HG02884 (cell line): ENCODE results near the gene STAT5A.
"Not testable (repeated sequence)": the region's sequence is repeated elsewhere in the genome, so short reads cannot be mapped to it uniquely, and the experiment has no call there.

ENCODE experiments used
- ATAC-seq: cut with Tn5 transposase; IDR thresholded peaks from one replicate; pipeline ENCODE4 v1.9.1; 2021; ENCODE audit warnings: mild to moderate bottlenecking, moderate library complexity; ENCODE audit not compliant: unreplicated experiment

Gene STAT5A

DNA sequence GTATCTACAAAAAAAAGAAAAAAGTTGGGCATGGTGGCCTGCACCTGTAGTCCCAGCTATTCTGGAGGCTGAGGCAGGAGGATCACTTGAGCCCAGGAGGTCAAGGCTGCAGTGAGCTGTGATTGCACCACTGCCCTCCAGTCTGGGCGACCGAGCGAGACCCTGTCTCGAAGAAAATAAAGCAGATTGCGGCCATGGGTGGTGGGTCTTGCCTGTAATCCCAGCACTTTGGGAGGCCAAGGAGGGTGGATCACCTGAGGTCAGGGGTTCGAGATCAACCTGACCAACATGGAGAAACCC is 16.7 kb downstream of the STAT5A start:
- ATAC-seq: not testable (repeated sequence)

DNA sequence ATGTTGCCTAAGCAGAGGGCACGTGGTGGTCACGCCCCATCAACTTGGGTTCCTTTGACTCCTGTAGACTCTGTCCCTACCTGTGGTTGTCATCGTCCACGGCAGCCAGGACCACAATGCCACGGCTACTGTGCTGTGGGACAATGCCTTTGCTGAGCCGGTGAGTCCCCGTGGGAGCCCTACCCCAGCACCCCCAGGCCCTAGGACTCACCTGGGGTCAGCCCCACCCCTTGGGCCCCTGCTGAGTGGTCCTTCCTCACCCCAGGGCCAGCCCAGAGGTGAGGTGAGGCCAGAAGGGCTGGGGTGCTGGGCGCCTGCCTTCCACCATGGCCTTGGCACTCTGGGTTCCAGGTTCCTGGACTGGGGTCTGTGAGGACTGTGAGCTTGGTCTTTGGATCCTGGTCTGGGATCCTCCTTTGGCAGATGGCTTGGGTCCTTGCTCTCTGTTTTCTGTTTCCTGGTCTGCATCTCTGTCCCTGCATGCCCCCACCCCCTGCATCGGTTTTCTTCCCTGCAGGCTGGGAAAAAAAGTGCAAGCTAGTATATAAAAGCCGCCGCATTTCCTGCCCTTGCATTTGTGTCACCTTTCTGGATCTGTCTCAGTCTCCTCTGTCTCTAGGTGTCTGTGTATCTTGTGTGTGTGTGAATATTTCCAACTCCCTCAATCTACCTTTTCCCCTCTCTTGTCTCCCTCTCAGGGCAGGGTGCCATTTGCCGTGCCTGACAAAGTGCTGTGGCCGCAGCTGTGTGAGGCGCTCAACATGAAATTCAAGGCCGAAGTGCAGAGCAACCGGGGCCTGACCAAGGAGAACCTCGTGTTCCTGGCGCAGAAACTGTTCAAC is 17.5 kb downstream of the STAT5A start:
- no peak for ATAC-seq

DNA sequence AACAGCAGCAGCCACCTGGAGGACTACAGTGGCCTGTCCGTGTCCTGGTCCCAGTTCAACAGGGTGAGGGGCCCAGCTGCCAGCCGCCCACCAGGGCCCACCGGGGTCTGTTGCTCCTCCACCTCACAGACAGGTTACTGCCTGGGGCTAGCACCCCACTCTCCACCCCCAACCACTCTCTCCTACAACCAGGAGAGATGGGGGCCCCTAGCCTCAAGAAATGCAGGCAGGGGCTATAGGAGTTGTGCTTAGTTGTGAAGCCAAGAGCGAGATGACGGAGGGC is 18.0 kb downstream of the STAT5A start:
- ATAC-seq: no peak

DNA sequence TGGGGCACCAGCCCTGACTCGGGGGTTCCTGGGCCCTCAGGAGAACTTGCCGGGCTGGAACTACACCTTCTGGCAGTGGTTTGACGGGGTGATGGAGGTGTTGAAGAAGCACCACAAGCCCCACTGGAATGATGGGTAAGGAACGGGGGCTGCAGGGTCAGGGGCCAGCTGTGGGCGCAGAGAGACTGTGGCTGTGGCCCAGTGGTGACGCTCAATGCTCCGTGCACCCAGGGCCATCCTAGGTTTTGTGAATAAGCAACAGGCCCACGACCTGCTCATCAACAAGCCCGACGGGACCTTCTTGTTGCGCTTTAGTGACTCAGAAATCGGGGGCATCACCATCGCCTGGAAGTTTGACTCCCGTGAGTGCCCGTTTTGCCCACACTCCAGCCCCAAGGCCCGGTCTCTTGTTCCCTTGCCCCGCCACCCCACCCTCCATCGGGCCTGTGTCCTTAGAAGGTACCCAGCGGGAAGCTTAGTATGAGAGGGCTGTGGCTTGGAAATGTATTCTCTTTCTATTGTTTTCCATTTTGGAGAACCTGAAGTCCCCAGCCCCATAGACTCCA is 19.1 kb downstream of the STAT5A start:
- ATAC-seq: no peak

DNA sequence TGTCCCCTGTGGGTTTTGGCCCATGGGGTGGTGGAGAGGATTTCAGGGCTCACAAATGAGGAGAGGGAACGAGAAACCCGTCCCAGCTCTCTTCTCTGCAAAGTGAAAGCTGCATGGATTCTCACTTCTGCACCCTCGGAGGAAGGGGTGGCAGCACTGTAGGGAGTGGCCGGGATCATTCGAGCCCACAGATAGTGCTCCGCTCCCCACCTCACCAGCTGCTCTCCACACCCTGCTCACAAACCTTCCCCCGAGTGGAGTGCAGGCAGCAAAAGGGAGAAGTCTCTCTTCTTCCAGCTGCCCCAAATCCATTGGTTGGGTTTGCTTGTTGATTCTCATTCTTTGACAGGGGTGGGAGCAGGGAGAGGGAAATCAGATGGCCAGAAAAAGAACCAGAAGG is 20.1 kb downstream of the STAT5A start:
- ATAC-seq: no peak

DNA sequence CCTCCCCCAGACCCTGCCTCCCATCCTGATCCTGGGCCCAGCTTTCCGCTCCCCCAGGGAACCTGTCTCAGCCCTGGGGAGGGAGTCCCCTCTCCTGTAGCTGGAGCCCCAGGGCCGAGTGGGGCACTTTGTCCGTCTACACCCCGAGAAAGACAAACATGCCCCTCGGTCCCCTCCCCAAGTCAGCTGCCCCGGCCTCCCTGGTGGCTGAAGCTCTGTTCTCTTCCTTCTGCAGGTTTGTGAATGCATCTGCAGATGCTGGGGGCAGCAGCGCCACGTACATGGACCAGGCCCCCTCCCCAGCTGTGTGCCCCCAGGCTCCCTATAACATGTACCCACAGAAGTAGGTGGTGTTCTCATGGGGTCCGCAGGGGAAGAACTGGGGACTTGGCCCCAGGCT is 20.8 kb downstream of the STAT5A start:
- no peak for ATAC-seq

DNA sequence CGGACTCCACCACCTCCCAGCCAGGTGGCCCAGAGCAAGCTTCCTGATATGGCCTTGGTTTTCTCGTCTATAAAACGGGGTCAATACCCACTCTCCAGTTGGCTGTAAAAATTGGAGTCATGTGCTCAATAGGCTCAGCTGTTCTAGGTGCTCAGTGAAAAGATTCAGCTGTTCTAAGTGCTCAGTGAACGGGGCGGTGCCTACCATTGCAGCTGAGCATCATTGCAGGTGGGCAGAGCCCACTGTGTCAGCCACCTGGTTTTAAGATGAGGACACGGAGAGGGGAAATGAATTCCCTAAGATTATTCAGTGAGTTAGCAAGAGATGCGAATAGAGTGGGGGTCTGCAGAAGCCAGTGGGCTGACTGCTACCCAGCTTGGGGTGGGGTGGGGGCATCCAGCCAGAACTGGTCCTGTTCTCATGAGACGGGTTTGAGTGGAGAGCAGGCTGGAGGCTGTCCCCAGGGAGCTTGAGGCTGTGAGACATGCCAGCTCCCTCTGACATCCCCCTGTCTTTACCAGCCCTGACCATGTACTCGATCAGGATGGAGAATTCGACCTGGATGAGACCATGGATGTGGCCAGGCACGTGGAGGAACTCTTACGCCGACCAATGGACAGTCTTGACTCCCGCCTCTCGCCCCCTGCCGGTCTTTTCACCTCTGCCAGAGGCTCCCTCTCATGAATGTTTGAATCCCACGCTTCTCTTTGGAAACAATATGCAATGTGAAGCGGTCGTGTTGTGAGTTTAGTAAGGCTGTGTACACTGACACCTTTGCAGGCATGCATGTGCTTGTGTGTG is 21.9 kb downstream of the STAT5A start:
- ATAC-seq: no peak

DNA sequence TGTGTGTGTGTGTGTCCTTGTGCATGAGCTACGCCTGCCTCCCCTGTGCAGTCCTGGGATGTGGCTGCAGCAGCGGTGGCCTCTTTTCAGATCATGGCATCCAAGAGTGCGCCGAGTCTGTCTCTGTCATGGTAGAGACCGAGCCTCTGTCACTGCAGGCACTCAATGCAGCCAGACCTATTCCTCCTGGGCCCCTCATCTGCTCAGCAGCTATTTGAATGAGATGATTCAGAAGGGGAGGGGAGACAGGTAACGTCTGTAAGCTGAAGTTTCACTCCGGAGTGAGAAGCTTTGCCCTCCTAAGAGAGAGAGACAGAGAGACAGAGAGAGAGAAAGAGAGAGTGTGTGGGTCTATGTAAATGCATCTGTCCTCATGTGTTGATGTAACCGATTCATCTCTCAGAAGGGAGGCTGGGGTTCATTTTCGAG is 22.5 kb downstream of the STAT5A start:
- ATAC-seq: no peak

DNA sequence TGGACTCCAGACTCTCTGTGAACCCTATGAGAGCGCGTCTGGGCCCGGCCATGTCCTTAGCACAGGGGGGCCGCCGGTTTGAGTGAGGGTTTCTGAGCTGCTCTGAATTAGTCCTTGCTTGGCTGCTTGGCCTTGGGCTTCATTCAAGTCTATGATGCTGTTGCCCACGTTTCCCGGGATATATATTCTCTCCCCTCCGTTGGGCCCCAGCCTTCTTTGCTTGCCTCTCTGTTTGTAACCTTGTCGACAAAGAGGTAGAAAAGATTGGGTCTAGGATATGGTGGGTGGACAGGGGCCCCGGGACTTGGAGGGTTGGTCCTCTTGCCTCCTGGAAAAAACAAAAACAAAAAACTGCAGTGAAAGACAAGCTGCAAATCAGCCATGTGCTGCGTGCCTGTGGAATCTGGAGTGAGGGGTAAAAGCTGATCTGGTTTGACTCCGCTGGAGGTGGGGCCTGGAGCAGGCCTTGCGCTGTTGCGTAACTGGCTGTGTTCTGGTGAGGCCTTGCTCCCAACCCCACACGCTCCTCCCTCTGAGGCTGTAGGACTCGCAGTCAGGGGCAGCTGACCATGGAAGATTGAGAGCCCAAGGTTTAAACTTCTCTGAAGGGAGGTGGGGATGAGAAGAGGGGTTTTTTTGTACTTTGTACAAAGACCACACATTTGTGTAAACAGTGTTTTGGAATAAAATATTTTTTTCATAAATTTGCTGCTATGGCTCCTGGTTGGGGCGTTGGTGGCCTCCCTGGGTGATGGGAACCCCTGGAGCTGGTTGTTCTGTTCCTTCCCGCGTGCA is 23.1 kb downstream of the STAT5A start:
- ATAC-seq: no peak

DNA sequence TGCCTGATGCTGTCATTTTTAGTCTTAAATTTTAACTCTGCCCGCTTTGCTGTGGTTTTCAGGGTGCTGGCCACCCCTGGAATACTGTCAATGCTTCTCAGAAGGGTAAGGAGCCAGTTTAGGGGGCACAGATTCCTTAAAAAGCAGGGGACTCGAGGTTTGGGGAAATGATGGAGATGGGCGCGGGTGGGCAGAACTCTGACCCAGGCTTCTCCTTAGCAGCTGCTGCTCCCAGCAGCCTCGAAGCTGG is 23.7 kb downstream of the STAT5A start:
- ATAC-seq: no peak

DNA sequence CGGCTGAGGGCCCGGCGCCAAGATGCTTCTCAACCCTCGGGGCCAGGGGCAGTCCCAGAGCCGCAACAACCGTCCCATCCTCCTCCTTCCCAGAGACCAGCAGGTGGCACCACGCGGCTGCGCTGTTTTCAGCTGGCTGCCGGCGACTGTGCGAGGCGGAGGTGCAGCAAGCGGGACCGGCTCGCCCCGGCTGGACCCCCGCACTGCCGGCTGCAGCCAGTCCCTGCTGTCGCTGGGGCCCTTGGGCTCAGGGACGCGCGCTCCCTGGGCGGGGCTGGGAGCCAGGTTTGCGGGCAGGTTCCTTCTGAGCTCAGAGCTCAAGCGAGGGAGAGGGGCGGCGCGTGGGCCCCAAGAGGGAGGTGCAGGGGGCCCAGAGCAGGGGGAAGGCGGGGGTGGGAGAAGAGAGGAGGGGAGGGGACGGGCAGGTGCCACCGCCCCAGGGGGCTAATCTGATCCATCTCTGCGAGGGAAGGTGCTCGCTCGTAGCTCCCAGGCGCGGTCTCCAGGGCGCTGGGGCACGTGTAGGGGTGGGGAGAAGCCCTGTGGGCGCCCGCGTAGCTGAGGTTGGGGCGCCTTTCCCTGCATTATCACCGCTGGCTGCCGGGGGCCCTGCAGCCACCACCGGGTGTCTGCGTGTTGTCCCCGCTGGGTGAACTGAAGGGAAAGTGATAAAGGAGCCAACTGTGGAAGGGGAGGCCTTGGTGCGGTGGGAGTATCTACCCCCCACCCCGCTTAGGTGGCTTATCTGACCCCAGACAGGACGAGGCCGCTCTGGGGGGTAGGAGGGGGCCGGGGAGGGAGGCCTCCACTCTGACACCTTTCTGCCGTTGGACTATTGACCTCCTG is 24.2 kb downstream of the STAT5A start:
- ATAC-seq: no peak

DNA sequence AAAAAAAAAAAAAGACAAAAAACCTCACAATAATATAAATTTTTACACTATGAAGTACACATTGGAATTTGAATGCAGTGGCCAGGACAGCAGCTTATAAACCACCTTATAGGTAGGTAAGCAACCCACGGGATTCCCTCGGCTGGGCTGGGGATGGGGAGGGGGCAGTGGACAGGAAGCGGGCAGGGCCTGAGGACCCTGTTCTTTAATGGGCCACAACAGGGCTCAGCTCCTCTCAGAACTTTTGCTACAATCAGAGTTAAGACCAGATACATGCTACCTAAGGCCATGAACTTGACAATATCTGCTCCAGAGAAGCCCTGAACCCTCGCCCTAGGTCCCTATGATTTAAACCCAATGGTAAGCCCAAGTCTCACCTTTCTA is 25.1 kb downstream of the STAT5A start:
- no peak for ATAC-seq

DNA sequence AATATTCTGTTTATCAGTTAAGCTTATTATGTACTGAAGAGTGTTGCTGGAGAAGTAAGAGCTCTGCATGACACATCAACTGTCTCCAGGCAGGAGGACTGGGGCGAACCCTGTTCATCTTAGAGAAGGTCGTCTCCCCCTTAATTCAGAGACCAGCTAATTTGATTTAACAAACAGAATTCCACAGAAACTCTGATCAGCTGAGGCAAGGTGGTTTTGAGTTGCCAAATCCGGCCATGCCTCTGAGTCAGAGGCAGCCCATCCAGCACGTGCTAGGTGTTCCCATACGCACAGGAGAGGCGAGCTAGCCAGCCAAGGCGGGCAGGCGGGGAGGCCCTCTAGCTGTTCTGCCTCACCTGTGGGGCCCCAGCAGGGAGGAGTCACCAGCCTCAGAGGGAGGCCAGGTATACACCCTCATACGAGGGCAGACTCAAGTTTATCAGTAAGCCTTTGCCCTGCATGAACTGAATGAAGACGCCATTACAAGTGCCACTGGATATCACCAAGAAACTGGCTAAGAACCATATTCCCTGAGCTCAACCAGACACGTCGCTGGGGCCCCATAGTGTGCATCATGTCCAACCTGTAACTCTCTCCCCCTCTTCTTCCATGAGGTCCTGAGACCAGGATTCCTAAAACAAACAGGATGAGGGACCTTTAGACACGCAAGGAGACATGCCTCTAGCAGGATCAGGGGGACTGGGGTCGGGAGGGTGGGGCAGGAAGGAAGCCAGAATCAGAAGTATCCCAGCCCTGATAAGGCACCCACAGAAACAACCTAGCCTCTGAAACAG is 25.7 kb downstream of the STAT5A start:
- no peak for ATAC-seq

DNA sequence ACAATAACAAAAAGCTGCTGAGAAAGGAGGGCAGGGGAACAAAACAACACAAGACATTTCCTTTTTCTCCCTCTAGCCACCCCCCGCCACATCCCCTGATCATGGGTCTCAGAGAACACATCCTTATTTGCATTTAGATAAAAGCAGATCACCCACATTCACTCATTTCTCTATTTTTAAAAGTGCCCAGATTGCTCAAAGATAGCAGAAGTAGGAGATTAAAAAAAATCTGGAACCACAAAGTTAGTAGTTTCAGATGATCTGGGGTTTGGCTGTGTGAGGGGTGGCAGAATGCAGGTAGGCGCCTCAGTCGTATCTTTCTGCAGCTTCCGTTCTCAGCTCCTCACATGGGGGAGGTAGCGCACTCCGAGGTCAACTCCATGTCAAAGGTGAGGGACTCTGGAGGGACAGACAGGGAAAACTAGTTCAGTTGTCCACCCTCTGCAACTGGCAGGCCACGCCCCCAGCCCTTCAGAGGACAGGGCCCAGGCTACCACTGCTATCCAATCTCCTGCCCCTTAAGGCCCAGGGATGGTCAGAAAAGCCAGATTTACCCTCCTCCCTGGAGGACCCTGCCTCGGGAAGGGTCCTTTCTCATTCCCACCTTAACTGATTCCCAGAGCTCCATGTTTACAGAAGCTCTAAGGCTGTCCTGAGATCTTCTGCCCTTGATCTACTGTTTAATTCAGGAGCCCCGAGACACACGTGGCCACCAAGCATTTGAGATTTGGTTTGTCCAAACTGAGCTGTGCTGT is 27.3 kb downstream of the STAT5A start:
- ATAC-seq: no peak

DNA sequence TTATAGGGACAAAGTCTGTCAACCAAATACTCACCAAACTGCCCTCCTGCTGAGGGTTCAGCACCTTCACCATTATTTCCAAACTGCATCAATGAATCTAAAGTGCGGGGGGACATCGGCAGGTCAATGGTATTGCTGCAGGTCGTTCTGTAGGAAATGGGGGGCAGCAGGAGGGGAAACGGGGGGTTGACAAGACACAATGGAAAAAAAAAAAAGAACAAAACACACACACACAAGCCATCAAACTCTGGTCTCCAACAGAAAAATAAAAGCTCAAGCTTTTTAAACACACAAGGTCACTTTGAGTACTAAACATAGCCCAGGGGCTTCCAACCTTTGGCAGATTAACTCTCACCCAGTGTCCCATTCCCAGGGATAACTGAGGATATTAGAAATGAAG is 28.5 kb downstream of the STAT5A start:
- no peak for ATAC-seq

DNA sequence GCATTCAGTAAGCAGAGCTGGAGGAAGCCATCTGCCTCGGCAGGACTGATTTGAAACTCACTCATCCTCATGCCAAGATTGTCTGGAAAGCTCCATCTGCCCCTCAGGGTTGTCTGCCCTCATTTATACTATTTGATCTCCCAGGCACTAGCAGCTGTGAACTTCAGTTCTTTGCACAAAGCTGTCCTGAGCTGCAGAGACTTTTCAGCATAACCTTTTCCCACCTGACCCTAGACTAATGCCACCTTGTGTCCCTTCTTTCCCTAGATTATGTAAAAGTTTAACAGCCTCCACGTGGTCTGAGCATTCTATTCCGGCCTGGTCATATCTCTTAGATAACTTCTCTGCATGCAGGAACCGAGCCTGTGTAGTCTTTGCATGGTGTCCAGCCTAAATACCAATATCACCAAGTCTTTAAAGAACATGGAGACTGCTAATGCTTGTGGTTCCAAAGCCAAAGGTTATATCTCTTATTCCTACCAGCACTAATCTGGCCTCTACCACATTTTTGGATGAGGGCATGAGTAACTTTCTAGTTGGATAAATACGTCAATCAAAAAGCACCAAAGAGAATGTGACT is 29.1 kb downstream of the STAT5A start:
- no peak for ATAC-seq

DNA sequence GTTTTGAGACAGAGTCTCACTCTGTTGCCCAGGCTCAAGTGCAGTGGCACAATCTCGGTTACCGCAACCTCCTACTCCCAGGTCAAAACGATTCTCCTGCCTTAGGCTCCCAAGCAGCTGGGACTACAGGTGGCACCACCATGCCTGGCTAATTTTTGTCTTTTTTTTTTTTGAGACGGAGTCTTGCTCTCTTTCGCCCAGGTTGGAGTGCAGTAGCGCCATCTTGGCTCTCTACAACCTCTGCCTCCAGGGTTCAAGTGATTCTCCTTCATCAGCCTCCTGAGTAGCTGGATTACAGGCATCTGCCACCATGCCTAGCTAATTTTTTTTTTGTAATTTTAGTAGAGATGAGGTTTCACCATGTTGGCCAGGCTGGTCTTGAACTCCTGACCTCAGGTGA is 29.7 kb downstream of the STAT5A start:
- ATAC-seq: not testable (repeated sequence)

DNA sequence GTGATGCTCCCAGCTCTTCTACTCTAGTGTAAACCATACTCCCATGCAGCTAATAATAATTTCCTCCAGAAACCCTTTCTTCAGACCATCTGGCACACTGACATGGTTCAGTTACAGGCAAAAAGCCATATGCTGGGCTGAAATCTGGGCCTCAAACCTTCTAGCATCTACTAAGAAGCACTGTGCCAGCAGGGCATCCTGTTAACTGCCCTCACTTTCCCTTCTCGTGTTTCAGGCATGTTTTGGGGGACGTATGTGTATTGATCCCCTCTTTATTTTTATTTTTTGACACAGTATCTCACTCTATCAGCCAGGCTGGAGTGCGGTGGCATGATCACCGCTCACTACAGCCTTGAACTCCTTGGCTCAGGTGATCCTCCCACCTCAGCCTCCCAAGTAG is 33.3 kb downstream of the STAT5A start:
- no peak for ATAC-seq
